CD4-positive, alpha-beta T cell treated with Interleukin-6 for 4 hours (primary cell): ENCODE data around the gene TM4SF20.

ENCODE experiments used
- DNase-seq: peaks from one replicate; pipeline ENCODE4 v3.0.0-alpha.2; 2020; ENCODE audit warnings: mixed read lengths

The TM4SF20 gene, protein sequence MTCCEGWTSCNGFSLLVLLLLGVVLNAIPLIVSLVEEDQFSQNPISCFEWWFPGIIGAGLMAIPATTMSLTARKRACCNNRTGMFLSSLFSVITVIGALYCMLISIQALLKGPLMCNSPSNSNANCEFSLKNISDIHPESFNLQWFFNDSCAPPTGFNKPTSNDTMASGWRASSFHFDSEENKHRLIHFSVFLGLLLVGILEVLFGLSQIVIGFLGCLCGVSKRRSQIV

DNA sequence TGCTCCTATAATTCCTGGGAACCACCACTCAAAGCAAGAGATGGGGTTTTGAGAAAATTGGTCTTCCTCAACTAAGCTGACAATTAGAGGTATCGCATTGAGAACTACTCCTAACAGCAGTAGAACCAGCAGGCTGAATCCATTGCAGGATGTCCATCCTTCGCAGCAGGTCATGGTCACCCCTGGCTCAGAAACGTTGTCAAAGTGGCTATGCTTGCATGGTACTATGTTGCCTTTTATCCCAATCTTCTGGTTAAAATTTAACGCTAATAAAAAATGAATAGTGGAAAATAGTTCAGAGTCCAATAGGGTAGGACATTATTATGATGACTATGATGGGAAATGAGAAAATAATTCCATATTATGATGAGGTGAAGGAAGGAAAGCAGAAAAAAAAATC lies at the start of gene TM4SF20:
Gene TM4SF20 (minus strand): TSS at position 212 of the 400 bp plus-strand sequence. CDS start 38 bp downstream, at position 174.
- no peak for DNase-seq

DNA sequence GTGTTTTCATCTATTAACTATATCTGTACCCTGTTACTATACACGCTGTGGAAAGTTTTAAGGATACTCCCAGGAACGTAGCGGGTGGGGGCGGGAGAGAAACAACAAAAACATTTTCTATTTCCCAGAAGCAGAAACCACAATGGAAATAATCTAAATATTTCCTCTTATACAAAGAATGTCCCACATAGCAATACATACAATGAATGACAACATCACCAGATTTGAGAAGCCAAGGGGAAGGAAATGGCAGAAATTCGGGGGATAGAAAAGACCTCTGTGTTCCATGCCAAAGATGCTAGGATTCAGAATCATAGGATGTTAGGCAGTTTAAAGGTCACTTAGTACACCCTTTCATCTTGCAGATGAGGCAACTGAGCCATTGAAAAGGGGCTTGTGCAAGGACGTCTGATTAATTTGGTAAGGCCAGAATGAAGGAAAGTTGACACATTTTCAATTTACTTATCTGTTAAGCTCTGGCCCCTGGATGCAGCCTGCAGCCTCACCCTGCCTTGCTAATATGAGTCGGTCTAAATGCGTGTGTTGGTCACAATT lies 49.7 kb upstream of the TM4SF20 start:
- DNase-seq = no peak

DNA sequence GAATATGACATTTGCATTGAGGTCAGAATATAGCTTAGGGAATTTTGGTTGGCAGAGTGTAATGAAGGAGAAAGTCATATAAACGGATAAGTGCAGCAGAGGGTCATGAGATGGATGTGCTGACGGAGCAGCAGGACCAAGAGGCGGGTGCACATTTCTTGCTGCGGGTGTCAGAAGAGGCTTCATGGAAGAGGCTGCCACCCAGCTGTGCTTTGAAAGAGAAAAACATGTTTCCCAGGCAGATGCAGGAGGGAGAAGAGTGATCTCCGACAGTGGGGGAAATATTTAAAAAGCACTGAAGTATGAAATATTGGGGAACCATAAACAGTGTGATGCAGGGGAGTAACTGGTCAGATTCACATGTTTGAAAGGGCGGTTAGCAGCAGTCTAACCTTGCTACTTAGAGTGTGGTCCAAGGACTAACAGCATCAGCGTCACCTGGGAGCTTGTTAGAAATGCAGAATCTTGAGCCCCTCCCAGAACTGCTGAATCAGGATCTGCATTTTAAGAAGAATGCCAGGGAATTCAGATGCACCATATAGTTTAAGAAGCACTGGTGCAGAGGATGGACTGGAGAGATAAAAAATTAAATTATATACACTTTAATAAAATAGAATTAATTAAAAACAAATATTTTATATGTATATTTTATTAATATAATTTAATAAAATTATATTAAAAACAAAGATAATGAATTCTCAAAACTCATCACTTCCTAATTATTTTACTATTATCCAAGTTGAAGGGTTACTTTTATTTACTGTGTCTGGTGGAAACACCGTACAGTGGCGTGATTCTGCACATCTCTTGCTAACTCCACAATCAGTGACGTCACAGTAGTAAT lies 44.8 kb upstream of the TM4SF20 start:
- DNase-seq = no peak

DNA sequence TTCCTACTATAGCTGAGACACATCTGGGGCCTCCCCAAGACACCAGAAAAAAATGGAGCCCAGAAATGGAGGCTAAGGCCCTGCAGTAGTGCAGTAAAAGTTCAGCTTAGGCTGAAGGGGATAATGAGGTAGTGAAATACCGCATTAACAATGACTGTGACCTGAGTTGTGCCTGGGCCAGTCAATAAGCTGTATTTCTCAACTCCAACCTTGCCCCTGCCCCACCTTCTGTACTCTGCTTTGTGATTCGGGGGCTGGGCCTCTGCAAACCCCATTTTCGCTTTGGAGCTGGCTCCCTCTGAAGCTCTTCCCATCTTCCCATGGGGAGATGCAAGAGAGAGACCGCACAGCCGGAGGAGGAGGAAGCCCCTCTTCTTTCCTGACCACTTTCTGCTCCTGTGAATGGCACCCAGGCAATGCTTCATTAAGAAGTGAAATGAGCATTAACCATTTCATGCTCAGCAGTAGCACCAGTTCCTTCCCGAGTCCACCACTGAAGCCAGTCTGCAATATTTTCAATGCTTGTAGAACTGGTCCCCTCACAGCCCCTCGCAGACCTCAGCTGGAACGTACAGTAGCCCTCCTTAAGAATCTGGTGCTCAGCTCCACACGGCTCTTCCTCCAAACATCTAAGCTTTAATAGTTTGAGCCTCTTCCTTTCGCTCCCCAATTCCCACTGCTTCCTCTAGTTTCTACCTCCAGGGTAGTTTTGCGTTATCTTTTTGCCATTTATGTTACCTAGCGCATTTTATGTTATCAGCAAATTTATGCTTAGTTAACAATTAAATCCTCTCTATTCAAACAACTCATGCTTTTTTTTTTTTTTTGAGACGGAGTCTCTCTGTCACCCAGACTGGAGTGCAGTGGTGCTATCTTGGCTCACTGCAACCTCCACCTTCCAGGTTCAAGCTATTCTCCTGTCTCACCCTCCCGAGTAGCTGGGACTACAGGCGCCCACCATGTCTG lies 41.3 kb upstream of the TM4SF20 start:
- DNase-seq = no peak

DNA sequence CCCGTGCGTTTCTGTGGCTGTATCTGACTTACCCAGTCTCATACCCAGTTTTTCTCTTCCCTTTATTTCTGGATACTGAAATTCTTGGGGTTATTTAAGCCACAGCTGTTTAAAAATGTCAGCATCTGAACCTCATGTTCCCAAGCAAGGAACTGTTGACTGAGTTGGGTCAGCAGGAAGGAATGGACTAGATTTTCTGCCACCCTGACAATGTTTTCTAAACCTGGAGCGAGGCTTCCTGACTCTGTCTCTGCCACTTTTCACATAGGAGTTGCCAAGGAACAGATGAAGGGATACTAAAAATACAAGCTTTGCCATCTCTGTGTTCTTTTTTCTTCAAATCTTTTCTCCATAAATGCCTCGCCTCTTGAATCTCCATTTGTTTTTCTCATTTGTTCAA lies 37.6 kb upstream of the TM4SF20 start:
- DNase-seq = no peak

DNA sequence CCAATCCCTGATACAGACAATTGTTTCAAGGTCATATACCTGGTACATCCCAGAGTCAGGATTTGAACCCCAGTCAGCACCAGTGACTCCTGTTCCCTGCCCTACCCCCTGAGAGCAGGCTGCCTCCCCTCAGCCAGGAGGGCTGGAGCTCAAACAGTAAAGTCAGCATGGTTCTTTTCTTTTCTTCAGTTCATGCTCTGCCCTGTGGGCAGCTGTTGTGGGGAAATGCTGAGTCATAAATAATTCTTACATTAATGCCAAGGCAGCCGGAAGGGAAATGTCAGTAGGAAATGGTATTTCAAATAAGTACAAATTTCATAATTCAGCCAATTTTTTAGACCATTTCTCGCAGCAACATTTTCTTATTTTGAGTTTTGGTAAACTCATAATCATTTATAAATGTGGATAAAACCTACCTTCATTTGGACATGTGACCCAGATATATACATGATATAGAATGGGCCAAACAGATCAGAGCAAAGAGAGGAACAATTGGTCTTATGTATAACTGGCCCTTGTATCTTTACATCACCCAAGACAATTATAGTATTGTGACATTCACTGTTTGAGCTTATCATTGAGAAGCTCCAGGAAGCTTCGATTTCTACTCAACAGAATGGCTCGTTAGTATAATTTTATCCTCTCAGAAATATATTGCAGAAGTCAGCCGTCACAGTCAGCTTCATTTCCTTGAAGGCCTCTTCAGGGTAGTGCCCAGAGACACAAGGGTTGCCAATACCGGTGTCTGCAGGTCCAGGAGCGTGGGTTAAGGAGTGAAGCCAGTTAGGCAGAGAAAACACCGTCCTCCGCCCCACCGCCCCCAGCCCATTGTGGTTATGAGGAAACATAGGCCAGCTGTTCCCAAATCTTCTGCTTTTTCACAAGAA lies 36.7 kb upstream of the TM4SF20 start:
- DNase-seq = no peak

DNA sequence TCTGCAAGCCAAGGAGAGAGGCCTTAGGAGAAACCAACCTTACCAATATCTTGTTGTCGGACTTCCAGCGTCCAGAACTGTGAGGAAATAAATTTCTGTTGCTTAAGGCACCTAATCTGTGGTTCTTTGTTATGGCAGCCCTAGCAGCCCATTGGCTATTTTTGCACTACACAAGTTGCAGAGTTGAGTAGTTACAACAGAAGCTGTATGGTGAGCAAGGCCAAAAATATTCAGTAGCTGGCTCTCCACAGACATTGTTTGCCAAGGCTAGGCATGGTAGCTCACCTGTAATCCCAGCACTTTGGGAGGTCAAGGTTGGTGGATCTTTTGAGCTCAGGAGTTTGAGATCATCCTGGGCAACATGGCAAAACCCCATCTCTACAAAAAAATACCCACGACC lies 35.7 kb upstream of the TM4SF20 start:
- DNase-seq = no peak

DNA sequence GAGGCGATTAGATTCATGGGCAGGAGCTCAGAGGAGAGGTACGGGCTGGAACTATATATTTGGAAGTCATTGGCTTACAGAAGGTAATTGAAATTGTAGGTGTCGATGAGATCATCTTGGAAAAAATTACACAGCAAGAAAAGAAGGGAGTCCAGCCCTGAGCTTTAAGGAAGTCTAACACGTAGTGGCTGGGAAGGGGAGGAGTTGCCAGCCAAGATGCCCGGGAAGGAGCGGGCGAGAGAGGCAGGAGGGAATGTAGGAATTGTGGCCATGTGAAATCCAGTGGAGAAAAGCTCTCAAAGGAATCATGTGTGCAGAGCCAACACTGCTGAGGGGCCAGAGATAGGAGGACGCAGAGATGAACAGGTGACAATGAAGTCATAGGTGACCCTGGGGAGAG lies 34.3 kb upstream of the TM4SF20 start:
- DNase-seq = no peak

DNA sequence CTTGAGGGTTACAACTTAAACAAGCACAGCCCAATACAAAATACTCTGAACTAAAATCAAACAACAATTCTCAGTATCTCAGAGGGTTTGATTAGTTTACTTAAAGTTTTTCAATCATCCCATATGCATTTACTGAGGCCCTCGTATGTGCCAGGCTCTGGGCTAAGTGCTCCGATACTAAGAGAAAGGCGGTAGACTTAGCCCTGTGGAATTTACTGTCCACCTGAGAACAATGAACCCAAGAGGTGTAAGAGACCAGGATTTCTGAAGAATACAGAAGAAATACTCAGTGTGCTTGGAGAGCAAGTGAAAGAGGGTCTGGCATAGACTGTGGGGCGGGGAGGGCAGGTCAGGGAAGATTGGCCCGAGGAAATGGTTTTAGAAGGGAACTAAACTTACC lies 33.8 kb upstream of the TM4SF20 start:
- no peak for DNase-seq

DNA sequence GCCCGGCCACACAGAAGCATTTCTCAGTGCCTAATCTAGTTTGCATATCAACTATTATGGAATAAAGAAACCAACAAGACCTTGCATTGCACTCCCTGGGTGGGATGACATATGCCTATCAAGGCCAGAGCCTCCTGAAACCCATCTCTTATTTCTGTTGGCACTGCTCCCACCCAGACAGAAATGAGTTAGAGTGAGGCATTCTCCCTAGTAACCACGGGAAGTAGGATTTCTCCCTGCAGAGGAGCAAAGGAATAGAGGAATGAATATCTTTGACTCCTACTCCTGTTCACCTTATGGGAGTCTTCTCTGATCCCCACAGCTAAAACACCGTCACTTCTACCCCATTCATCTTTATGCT lies 32.9 kb upstream of the TM4SF20 start:
- no peak for DNase-seq

DNA sequence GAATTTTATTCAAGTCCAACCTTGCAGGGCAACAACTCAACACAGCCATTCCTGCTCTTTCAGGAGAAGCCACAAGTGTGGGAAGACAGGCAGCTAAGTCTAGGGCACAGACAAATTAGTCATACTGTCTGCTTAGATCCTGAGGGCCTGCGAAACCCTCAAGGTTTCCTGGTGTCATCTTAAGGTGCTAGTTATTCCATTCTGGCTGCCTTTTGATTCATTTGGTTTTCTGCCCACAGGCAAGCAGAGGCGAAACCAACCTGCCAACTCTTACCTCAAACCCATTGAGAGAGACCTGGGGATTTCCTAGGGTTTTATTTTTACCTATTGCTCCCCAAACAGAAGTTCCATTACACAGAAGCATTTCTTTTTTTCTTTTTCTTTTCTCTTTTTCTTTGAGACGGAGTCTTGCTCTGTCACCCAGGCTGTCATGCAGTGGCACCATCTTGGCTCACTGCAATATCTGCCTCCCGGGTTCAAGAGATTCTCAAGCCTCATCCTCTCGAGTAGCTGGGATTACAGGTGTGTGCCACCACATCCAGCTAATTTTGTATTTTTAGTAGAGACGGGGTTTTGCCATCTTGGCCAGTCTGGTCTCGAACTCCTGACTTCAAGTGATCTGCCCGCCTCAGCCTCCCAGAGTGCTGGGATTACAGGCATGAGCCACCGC lies 32.3 kb upstream of the TM4SF20 start:
- DNase-seq = peak; percentile 24

DNA sequence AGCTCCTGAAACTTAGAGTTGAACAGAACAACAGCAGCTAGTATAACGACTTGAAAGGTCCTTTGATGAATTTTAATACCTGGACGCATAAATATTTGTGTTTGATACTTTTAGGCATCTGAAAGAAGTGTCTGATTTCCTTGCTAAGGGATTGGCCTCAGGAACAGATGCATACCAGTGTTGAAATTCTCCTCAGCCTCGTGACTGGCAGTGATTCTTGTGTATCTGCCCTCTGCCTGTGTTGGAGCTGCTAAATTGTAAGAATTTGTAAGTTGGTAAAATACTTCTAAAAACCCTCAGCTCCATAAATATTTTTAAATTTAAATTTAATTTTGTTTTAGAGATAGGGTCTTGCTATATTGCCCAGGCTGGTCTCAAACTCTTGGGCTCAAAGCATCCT lies 31.1 kb upstream of the TM4SF20 start:
- no peak for DNase-seq

DNA sequence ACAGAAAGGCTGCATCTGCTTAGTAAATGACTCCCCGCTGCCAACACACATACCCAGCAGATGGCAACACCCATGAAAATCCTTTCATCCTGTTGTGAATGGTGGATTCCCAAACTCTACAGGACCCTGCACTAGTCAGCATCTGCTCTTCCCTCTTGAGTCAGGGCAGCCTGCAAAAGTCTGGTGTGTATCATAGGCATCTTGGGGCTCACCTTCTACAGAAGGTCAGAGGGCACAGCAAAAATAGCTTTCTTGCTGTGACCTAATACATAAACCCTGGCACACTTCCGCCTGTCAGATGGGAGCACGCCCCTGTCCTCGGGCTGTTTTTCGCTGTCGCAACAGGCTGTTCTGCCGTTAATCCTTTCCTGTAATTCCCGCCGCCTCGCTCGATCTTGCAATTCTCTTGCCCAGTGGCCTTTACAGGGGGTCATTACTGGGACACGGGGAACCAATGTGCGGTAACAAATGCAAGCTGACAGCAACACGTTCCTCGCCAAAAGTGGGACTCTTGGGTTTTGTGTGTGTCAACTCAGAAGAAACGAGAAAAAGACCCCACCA lies 28.6 kb upstream of the TM4SF20 start:
- no peak for DNase-seq

DNA sequence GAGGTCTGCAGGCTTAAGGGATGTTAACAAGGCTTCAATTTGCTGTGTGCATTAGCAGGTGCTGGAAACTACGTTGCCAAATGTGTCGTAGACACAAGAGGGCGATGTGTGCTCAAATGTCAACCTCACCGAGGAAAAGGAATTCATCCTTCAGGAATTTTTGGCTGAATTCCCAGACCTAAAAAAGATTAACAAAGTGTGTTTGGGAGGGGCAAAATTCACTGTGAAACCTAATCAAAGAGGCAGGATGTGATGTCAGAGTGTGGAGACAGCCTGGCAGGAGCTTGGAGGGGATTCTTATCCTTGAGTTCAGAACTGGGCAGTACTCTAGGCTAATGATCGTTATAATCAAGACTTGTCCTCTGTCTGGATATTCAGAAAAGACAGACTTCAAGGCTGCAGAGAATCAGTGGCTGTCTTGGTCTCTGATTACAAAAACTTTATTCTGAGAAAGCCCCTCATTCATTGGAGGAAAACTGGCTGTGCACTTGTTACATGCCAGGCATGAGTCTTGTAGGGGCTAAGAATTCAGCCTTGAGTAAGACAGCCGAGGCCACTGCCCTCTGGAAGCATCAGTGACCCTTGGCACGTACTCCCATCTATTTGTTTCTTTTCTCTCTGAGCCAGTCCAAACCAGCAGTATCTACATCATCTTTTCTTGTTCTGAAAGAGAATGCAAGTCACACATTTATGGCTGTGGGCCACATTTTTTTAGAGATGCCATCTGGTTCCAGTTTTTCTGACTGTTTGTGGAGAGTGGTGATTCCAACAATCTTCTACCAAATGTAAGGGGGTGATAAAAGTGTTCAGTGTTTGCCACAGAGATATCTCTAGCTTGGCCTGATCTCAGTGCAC lies 27.3 kb upstream of the TM4SF20 start:
- DNase-seq = peak; percentile 29

DNA sequence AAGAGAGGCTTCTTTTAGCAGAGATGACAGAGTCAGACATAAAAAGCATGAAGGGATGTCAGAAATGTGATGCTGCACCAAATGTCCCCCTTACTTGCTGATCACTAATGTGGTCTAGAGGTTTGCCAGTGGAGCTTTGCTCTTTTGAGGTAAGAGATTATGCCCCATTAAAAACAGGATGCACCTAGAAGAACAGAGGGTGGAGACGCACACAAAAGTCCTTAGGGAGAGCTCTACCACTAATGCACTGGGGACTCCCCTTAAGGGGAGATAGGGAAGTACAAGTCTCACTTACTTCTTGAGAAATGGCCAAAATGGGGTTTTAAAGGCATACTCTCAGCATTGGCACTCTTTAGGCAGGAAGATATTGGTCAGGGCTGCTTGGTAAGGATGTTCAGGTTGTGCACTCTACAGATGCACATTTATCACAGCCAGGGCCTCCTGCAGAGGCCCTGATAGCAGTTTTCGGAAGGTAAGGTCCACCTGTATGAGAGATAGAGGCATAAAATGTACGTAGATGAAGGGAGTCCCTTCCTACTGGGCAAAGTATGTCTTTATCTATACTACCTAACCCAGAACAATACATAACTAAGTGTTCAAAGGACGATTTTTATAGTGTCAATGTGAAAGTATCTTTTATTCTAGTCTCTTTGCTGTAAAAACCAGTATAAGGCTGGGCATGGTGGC lies 25.6 kb upstream of the TM4SF20 start:
- DNase-seq = no peak

DNA sequence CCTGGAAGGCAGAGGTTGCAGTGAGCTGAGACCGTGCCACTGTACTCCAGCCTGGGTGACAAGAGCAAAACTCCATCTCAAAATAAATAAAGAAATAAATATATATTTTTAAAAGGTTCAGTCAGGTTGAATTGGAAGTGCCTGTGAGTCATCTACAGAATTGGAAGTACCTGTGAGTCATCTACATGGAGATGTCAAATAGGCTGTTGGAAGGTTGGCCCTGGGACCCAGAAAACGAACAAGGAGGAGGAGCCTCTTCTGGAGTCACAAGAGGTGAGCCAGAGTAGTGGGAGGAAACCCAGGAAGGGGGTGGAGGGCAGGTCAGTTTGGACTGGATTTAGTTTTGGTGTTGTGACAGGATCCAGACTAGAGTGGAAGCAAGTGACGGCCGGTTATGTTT lies 23.9 kb upstream of the TM4SF20 start:
- DNase-seq = no peak

DNA sequence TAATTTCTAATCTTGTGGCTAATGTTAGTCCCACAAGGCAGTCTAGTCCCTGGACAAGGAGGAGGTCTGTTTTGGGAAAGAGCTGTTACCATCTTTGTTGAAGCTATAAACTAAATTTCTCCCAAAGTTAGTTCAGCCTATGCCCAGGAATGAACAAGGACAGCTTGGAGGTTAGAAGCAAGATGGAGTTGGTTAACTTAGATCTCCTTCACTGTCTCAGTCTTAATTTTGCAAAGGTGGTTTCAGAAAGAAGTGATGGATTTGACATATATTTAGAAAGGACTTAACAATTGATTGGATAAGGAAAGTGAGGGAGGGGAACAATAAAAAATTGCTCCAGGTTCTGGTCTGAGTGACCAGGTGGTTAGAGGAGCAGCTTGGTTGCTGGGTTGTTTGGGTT lies 23.2 kb upstream of the TM4SF20 start:
- no peak for DNase-seq

DNA sequence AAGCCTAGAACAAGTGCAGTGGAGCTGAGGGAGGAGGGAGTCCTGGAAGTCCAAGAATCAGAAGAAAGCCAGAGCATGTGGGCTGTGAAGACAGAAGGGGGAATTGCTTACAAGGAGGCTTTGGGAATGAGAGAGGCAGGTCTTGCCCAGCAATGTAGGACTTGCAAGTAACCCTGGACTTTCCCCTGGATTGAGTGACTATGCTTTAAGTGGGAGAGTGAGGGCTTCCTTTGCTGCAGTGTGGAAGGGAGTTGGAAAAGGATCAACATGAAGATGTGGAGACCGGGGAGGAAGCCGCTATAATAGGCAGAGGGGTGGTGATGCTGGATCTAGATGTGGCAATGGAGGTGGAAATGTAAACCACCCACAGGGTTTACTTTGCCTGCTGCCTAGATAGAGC lies 22.4 kb upstream of the TM4SF20 start:
- DNase-seq = no peak
